Ovary (tissue), 9 donors: Measurements from ENCODE around the gene NADSYN1. TPM values are rescaled to one million over a fixed set of nuclear protein-coding genes. Genes with fewer than 3 reads are reported as not detected.
A peak's percentile ranks its signal among the peaks of the same experiment; 100 is the strongest.

Source experiments
- DNase-seq, 5 donors: peaks; one replicate each; pipeline ENCODE4 v3.0.0-alpha.2; 2019 to 2020
- H3K27ac ChIP-seq, 2 donors: fragments of 200-600 bp; one replicate each; pipeline versions ENCODE4 v1.5.1 to v1.8.0; 2019 to 2022
- H3K27me3 ChIP-seq: fragments of 200-600 bp; one replicate; pipeline ENCODE4 v1.8.0; 2022
- H3K36me3 ChIP-seq: fragments of 200-600 bp; sonication (generic); one replicate; pipeline ENCODE4 v1.5.1; 2019
- H3K4me1 ChIP-seq: one replicate; pipeline ENCODE4 v1.8.1; 2013; ENCODE audit warnings: mild to moderate bottlenecking, moderate library complexity; ENCODE audit not compliant: insufficient read depth
- H3K4me3 ChIP-seq: fragments of 200-600 bp; sonication (generic); one replicate; pipeline ENCODE4 v1.5.1; 2017
- H3K9me3 ChIP-seq, 2 donors: fragments of 200-600 bp in 1 of 2; sonication (generic) in 1 of 2; one replicate each; pipeline versions ENCODE4 v1.5.1 to v1.8.1; 2013 to 2019; ENCODE audit warnings: mild to moderate bottlenecking in 1 of 2, moderate library complexity in 1 of 2
- EP300 ChIP-seq: sonication (generic); formaldehyde crosslinking; IDR thresholded peaks from one replicate; pipeline ENCODE4 v1.6.1; 2017; ENCODE audit warnings: antibody characterized with exemption
- POLR2A ChIP-seq: fragments of 450-650 bp; IDR thresholded peaks from one replicate; pipeline ENCODE4 v1.6.1; 2017; ENCODE audit warnings: antibody characterized with exemption, mild to moderate bottlenecking, moderate library complexity
- WGBS, 3 donors: extraction: QIAGEN DNeasy Blood & Tissue Kit in 1 of 3; methylation state at CpG; one replicate each; pipeline versions ENCODE4 v1.1.5 to v1.1.7; 2013 to 2017; 5-methylcytosine and 5-hydroxymethylcytosine counted together
- intact Hi-C, 4 donors: fragments of 100-400 bp; cut with DNase I; formaldehyde crosslinking; loops; one replicate each; pipeline versions ENCODE4 v1.11.0 to v1.15.1; 2022 to 2023
- polyA plus RNA-seq, 2 donors: library from polyadenylated mRNA; stranded (reverse); fragments of 200-250 nt in 1 of 2; fragments of 350-450 nt in 1 of 2; fragmentation: Illumina TruSeq in 1 of 2; extraction: RNeasy Lipid Tissue Mini Kit (QIAGEN cat#74804) in 1 of 2; gene quantifications; one replicate each; pipeline ENCODE4 v1.2.3, GENCODE V29; 2013 to 2014
- total RNA-seq, 7 donors: library from RNA; depleted of rRNA in 2 of 7; stranded (reverse); fragments of >200 nt in 2 of 7; fragmentation: NEBNext Ultra II Directional in 3 of 7; extraction: Animal tissue kit (Norgen Biotek cat#: 25700) in 3 of 7; gene quantifications; one replicate each; pipeline versions ENCODE4 v1.1.0 to v1.2.4, GENCODE V29; 2016 to 2023
- TF ChIP-seq, protein P1 (sequence below), 3 donors: fragments of 450-650 bp in 2 of 3; fragments of 200-600 bp in 1 of 3; IDR thresholded peaks; one replicate each; pipeline versions ENCODE4 v1.5.1 to v1.8.0; 2016 to 2022; ENCODE audit warnings: antibody characterized with exemption in 3 of 3, mild to moderate bottlenecking in 1 of 3
- donor health status: DM: no; HTN: no; CAD: no; lungs with moderate emphysema.
- donor health status: DM: no; HTN: no; CAD: no.
- donor health status: Bipolar disorder and iron deficiency.
- donor health status: DM: yes; HTN: yes; CAD: no.
- donor health status: DM: no; HTN: no; CAD: no.
- donor health status: DM: yes; HTN: yes; CAD: no.

NADSYN1 gene
- total and polyA plus RNA-seq, 9 donors: 30.8 to 69.0 (median 49.6) TPM

DNA sequence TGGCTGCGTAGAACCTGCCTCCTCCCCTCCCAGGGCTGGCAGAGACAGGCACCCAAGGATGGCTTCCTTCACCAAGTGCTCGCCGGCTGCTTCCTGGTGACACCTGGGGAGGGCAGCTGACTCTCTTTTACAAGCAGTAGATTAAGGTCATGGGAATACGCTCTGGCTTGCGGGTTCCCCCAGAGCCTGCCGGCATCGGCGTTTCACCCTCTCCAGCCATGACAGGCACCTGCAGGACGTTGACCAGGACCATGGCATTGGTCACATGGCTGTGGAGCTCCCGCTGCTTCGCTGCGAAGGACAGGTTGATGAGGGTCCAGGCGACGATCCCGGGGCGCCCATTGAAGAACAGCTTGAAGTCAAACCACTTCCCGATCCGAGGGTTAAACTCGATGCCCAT, 14.4 kb upstream of the NADSYN1 start:
- no peaks in the 10 kb centered on the region for H3K36me3 ChIP-seq

DNA sequence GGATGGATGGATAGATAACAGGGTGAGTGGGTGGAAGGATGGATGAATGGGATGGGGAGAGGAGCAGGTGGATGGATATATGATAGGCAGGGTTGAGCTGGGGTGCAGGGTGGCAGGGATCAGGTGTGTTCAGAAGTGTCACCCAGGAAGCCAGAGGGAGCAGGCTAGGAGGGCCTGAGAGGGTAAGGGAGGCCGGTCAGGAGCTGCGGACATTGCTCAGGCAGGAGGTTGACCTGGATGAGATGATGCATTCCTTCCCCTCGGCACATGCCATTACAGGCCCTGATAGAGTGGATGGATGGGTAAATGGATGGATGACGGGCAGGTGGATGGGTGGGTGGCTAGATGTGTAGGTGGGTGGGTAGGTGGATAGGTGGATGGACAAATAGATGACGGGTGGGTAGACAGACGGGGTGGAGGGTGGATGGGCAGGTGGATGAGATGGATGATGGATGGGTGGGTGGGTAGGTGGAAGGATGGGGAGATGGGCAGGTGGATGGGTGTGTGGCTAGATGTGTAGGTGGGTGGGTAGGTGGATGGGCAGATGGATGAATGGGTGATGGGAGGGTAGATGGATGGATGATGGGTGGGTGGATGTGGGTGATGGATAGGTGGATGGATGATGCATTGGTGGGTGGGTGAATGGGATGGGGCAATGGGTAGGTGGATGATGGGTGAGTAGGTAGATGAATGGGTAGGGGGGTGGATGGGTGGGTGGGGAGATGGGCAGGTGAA, 12.8 kb upstream of the NADSYN1 start:
- Histone ChIP-seq H3K27me3 (no peaks in the 10 kb centered on the region), H3K36me3 (no peaks in the 10 kb centered on the region), H3K27ac (no peak overlapping the region), H3K4me1 (no peaks in the 10 kb centered on the region), H3K9me3 (no peaks in the 10 kb centered on the region), H3K4me3 (no peak overlapping the region)
- no peak for TF ChIP-seq POLR2A
- TF ChIP-seq, protein P1, sequence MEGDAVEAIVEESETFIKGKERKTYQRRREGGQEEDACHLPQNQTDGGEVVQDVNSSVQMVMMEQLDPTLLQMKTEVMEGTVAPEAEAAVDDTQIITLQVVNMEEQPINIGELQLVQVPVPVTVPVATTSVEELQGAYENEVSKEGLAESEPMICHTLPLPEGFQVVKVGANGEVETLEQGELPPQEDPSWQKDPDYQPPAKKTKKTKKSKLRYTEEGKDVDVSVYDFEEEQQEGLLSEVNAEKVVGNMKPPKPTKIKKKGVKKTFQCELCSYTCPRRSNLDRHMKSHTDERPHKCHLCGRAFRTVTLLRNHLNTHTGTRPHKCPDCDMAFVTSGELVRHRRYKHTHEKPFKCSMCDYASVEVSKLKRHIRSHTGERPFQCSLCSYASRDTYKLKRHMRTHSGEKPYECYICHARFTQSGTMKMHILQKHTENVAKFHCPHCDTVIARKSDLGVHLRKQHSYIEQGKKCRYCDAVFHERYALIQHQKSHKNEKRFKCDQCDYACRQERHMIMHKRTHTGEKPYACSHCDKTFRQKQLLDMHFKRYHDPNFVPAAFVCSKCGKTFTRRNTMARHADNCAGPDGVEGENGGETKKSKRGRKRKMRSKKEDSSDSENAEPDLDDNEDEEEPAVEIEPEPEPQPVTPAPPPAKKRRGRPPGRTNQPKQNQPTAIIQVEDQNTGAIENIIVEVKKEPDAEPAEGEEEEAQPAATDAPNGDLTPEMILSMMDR (IDR thresholded peaks at IDR 0.05): no peak
- DNase-seq: no peak
- intact Hi-C loops: no loop called here
- WGBS, 3 donors: 94 to 96% (median 94%) methylated on average over 6 of the region's 6 CpGs

More for the DNA sequence above, 14.4 kb upstream of the NADSYN1 start:
- no peak for TF ChIP-seq EP300
- TF ChIP-seq, protein P1 (IDR thresholded peaks at IDR 0.05): no peak
- TF ChIP-seq POLR2A: no peak
- no peak overlapping the region for H3K4me3 ChIP-seq
- intact Hi-C loops: no loop called here
- H3K4me1 ChIP-seq: no peaks in the 10 kb centered on the region
- no peaks in the 10 kb centered on the region for H3K9me3 ChIP-seq
- 93 to 98% (median 95%) methylated on average over 18 to 19 of the region's 19 CpGs for WGBS, 3 donors
- no peak overlapping the region for H3K27ac ChIP-seq
- H3K27me3 ChIP-seq: no peaks in the 10 kb centered on the region
- peak in 1 of 5 donors; percentile 15 for DNase-seq

DNA sequence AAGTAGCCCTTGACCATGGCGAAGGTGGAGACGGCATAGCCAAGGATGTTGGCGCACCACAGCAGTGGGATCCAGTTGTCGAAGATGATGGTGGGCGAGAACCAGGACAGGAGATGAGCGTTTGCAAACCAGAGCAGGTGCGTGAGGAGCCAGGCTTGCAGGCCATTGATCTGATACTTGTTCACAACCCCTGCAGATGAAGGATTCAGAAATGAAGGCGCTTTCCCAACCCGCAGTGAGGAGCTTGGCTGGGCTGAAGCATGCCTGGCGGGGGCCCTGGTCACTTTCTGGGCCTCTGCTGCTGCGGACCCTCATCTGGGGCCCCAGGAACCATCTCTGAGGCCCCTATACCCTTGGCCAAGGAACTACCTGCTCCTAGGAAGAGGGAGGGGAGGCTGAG, 11.8 kb upstream of the NADSYN1 start:
- 96% methylated on average over 11 of the region's 11 CpGs for WGBS, 3 donors
- no peak overlapping the region for H3K4me3 ChIP-seq
- no peaks in the 10 kb centered on the region for H3K27me3 ChIP-seq
- intact Hi-C loops: no loop called here
- TF ChIP-seq EP300 (no peak), POLR2A (no peak)
- TF ChIP-seq, protein P1 (IDR thresholded peaks at IDR 0.05): no peak
- H3K27ac ChIP-seq: no peak overlapping the region
- no peaks in the 10 kb centered on the region for H3K4me1 ChIP-seq
- no peak for DNase-seq
- H3K36me3 ChIP-seq: no peaks in the 10 kb centered on the region
- no peaks in the 10 kb centered on the region for H3K9me3 ChIP-seq

DNA sequence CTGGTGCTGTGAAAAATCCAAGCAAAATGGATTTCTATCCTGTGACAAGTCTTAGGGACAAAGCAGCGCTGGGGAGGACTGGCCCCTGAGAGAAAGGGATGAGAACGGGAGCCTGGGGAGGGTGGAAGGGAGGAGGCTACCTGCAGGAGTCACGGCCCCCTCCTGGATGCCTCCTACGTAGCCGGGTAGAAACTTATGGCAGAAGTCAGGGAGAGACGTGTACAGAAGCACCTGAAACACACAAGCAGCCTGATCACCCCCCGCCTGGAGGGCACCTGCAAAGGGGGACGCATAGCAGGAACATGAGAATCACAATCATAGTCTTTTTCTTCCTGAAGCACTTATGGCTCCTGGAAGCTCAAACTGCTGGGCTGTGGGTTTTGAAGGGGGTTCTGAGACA, 10.9 kb upstream of the NADSYN1 start:
- TF ChIP-seq, protein P1 (IDR thresholded peaks at IDR 0.05): no peak
- TF ChIP-seq POLR2A (no peak), EP300 (no peak)
- Histone ChIP-seq H3K27me3 (no peaks in the 10 kb centered on the region), H3K9me3 (no peaks in the 10 kb centered on the region), H3K27ac (no peak overlapping the region), H3K4me1 (peaks cover 2% of the 10 kb centered on the region), H3K4me3 (no peak overlapping the region), H3K36me3 (no peaks in the 10 kb centered on the region)
- DNase-seq: peak in 1 of 5 donors; percentile 10
- intact Hi-C loops: no loop called here
- WGBS, 3 donors: 90 to 97% (median 95%) methylated on average over 8 of the region's 8 CpGs
